GM21737 (cell line): ENCODE measurements around the gene TJP2.
A peak's percentile ranks its signal among the peaks of the same experiment; 100 is the strongest.
"Not testable (repeated sequence)": the region's sequence is repeated elsewhere in the genome, so short reads cannot be mapped to it uniquely, and the experiment has no call there.

Experiments used
- ATAC-seq: cut with Tn5 transposase; IDR thresholded peaks from one replicate; pipeline ENCODE4 v1.9.1; 2021; ENCODE audit warnings: mild to moderate bottlenecking, moderate library complexity; ENCODE audit not compliant: unreplicated experiment

TJP2 gene

GRCh38 chr9:69157751-69158466, 16.2 kb upstream of the TJP2 start:
- no peak for ATAC-seq

DNA sequence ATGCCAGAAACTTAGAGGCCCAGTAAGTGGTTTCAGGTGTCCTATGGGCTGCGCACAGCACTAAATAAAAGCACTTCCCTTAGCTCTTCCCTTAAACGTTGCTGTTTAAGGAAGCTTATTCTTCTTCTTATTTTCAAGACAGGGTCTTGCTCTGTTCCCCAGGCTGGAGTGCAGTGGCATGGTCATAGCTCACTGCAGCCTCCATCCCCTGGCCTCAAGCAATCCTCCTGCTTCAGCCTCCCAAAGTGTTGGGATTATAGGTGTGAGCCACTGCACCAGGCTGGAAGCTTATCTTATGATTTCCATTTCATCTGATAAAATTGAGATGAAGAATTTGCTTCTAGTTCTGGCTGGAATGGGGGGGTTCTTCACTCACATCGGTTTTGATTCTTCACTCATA, 15.6 kb upstream of the TJP2 start:
- no peak for ATAC-seq

DNA sequence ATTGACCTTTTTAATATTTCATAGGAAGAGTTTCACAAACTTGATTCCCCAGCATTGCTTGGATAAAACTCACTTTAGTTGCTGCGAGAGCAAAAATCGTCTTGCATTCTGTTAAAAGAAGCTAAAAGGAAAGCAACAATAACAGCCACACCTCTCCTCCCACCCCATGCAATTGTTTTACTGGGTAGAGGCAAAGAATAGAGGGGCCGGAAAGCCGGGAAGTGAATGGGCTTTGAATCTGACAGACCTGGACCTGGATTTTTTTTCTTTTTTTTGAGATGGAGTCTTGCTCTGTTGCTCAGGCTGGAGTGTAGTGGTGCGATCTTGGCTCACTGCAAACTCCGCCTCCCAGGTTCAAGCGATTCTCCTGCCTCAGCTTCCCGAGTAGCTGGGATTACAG, 9.5 kb upstream of the TJP2 start:
- not testable (repeated sequence) for ATAC-seq

DNA sequence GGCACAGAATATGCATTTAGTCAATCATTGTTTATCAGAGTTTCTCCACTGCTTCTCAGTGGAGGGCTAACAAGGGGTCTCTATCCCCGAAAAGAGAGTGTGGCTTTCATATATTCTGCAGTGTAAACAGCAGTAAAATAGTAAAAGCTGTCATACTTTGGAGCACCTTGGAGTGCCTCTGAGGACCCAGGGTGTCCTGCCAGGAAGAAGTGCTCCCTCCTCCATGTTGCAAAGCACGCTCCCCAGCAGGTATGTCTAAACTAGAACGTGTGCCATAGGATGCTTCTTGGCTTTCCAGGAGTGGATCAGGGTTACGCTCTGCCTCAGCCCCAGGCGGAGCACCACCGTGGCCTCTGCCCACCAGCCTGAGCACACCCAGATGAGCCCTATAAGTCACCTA, 8.5 kb upstream of the TJP2 start:
- no peak for ATAC-seq

DNA sequence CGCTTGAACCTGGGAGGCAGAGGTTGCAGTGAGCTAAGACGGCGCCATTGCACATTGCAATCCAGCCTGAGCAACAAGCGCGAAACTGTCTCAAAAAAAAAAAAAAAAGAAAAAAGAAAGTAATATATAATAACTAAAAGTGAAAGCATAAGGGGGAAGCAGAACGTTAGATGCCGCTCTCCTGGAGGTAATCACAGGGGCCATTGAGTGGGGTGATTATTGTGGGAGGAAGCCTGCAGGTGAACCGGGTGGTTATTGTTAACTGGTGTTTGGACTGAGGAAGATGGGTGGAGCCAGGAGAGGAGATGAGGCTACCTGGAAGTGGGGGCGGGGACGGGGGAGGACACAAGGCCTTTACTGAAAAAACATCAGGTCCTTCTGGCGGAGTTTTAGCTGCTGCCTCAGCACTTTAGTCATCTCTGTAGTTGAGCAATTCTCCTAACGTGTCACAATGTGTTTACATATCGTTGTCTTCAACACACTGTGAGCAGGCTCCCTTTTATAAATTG, 5.3 kb upstream of the TJP2 start:
- no peak for ATAC-seq

DNA sequence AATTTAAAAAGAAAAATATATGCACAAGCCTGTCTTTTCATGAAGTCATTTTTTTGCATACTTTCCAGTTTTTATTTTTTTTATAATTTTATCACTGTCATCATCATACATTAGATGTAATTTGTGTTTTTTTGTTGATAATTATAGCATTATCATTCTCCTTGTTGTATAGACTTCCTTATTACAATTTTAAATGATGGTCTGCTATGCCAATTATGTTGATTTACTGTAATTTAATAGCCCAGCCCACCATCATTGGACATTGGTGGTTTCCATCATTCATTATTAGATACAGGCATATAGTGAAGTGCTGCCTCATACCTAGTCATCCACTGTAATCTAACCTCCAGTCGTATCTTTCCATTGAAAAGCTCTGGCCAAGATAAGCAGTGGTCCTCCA, 3.8 kb upstream of the TJP2 start:
- no peak for ATAC-seq

DNA sequence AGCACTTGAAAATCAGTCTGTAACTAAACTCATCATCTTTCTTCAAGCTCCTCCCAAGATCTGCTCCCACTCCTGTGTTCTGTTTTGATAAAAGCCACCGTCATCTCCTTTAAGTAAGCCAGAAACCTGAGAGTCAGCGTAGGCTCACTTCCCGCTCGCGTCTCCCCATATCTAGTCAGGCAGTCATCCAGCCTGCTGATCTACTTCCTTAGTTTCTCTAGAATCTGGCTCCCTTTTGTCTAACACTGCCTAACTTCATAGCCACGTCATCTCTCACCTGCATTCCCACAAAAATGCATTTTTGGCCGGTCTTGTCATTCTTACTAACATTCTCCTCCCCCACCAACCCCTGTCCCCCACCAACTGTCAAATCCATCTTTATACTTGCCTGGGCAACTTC, 3.0 kb upstream of the TJP2 start:
- no peak for ATAC-seq

DNA sequence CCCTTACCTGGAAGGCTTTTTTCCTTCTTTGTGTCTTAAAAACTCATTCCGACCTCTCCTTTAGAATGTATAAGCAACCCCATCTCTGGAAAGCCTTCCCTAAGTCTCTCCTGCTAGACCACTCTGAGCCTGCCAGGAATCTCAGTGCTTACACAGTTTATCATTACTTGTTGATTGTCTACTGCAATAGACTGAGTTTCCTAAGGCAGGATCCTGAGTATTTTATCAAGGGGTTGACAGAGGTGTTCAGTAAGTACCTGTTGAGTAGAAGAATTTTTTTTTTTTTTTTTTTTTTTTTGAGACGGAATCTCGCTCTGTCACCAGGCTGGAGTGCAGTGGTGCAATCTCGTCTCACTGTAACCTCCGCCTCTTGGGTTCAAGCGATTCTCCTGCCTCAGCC, 2.6 kb upstream of the TJP2 start:
- no peak for ATAC-seq

DNA sequence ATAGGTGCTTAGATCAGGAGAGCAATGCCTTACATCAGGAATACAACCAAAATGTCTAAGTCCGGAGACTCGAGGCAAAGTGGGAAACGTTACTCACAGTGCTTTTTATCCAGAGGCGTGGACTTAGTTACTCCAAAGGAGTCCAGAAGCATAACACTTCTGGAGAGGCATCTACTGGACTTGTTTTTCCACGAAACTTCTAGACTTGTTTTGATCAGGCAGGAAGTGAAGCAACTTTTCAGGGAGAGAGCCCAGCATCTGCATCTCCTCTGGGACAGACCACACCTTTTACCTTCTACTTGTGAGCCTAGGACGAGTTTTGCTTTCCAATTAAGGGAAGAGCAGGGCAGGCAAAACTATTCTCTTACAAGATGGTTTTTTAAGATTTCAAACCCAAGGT, 1.2 kb upstream of the TJP2 start:
- no peak for ATAC-seq

GRCh38 chr9:69173497-69173890, 583 bp upstream of the TJP2 start:
- no peak for ATAC-seq

DNA sequence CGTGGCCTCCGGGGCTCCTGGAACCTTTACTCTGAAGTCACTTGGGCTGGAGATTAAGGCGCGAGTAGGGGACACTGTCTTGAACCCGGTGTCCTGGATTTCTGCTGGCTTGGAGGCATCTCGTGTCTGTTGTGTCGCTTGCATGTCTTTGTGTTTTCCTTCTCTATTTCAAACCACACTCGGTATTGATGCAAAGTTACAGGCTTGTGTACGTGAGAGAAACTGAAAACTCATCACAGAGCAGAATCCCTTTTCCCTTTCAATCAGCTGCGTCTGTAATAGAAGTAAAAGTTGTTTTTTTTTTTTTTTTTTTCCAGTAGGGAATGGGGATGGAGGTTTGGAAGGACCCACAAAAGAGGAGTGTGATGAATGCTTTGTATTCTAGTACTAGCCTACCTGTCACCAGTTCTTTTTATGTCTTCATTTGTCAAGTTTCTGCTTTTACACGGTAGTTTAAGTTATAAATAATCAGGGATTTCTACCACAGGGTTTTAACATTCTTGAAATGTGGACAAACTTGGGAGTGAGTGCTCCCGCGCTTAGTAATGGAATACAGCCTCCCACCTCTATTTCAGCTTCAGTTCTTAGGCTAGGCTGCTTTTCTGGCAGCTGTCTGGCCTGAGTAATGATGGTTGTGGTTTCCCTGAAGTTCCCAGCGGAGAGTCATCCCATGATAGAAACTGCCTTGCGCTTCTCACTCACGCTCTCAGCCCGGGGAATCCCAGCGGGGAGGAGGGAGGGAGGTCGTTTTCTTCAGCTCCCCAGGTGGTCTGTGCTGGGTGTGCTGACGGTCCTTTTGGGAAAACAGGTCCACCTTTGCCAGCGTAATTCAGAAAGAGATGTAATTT, 763 bp downstream of the TJP2 start:
- ATAC-seq: peak; percentile 52

GRCh38 chr9:69175486-69175885, 1.4 kb downstream of the TJP2 start:
- ATAC-seq: peak; percentile 15

GRCh38 chr9:69176471-69177171, 2.5 kb downstream of the TJP2 start:
- ATAC-seq: no peak

DNA sequence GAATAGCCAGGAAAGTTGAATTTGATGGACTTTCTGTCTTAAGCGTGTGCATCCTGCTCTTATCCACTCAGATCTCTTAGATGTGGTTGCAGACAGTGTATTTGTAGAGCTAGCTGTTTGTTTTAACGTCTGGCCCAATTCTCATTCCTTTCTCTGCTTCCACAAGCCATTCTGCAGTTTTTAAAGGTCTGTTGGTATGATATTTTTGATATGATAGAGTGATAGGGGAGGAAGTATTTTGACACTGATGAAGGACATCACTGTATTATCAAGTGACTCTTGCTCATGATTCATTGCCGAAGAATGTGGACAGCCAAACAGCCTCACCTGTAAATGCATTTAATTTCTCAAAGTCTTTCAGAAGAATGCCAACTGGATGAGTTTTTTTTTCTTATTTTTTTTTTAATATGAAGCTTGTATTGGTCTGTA, 4.5 kb downstream of the TJP2 start:
- no peak for ATAC-seq

GRCh38 chr9:69179037-69179436, 5.0 kb downstream of the TJP2 start:
- ATAC-seq: no peak

GRCh38 chr9:69180200-69180599, 6.1 kb downstream of the TJP2 start:
- ATAC-seq: no peak

- ATAC-seq: no peak
These were observed 6.6 kb downstream of the TJP2 start for GRCh38 chr9:69180670-69181069.

GRCh38 chr9:69181908-69182353, 7.9 kb downstream of the TJP2 start:
- ATAC-seq: no peak

DNA sequence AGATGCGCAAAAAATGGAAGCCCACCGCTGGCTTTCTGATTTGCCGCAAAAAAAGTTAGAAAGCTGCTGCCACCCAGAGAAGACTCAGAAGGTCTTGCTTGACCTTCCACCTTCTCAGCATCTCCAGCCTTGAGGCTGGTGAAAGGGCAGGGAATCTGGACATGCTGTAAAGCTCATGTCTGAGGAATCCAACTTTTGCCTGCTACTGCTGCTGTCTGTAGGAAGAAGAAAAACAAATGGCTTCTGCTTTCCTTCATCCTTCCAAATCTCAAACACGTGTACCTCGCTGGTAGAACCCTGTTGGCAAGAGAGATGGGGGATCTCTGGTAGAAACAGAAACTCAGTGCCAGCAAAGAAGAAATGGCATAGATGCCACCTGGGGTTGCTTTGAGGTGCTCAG, 10.2 kb downstream of the TJP2 start:
- no peak for ATAC-seq

DNA sequence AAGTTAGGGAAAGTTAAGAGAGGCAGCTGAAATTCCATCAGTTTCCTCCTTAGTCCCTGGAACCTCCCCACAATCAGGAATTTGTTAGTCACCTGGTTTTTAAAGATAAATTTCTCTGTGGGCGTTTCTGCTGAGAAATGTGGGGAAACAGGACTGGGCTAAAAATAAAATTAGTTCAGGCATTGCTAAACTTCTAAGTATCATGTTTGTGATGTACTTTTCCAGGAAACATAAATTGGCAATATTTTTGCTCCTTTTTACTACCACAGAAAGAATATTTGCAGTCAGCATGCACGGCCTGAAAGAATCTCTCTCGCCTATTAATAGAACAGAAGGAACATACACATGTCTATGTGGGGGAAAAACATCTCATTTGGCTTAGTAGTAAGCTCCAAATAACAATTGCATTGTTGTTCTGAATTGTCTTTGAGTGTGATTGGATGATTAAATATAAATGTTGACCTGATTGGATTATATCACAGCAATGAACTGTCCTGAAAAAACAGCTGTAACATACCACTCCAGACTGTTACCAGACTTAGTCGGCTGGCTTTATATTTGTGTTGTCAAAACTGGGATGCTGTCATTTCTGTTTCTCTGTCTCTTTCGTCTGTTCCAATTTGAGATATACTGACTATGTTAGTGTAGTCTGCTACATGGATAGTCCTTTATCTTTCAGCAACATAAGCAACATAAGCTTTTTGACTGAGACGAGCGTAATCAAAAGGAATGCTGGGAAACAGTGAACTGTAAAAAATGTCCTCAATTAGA, 12.9 kb downstream of the TJP2 start:
- ATAC-seq: no peak

- ATAC-seq: no peak
These were observed 14.9 kb downstream of the TJP2 start for GRCh38 chr9:69188975-69189374.
